GM12891 (cell line): ENCODE data around the gene ABHD17B.

Source experiments
- POLR2A ChIP-seq: IDR thresholded peaks from 2 replicates; pipeline ENCODE4 v1.6.1; 2011; ENCODE audit warnings: low read depth, low read length, control low read depth
- POLR2AphosphoS5 ChIP-seq: IDR thresholded peaks from 2 replicates; pipeline ENCODE4 v1.6.1; 2011; ENCODE audit warnings: low read depth, low read length, control low read depth

DNA sequence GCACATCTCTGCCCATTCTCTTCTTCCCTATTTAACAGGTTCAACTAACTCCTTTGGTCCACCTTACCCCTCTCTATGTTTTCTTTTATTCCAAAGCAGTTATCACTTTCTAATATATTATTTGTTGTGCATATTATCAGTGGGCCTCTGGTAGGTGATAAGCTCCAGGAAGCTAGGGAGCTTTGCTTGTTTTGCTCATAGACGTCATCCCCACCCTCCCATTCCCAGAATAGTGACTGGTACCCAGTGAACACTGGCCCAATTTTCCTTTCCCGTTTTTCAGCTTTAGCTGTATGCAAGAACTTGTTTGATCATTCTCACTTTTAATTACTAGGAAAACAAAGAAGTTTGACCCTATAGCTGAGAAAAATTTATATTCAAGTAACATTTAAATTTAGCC lies 6.9 kb downstream of the ABHD17B start:
- TF ChIP-seq POLR2AphosphoS5 (no peak), POLR2A (no peak)
